OCI-LY7 (cell line): ENCODE results near the gene SPTBN4.

Source experiments
- CTCF ChIP-seq: fragments of 200-600 bp; sonication (generic); conservative IDR thresholded peaks from 2 replicates; pipeline ENCODE4 v1.5.1; 2014; ENCODE audit warnings: mild to moderate bottlenecking, antibody characterized with exemption, low read length, moderate library complexity, mixed read lengths
- EZH2phosphoT487 ChIP-seq: fragments of 200-600 bp; sonication (generic); IDR thresholded peaks from 2 replicates; pipeline ENCODE4 v1.6.1; 2018; ENCODE audit warnings: low read depth, borderline replicate concordance, mild to moderate bottlenecking, mixed run types, antibody characterized with exemption, low read length, moderate library complexity, mixed read lengths

DNA sequence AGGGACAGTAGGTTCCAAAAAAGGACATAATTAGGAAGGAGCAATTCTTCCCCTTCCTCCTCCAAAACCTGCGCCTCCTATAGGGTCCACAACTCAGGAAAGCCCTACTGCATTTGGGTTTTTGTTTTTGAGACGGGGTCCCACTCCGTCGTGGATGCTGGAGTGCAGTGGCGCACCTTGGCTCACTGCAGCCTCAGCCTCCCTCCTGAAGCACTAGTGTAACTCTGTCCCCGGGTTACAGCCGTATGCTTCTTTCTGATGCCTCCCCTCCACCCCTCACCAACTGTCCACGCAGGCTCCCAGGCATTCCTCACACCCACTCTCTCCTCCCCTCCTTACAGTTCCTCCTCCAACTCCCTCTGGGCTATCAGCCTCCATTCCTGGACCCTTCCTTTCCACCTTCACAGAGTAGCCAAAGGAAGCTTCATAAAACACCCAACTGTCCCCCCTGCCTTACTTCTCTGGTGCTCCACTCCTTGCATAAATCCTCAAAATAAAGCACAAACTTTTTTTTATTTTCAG is 20.5 kb upstream of the SPTBN4 start:
- TF ChIP-seq CTCF = no peak
- TF ChIP-seq EZH2phosphoT487 = no peak
